ENCODE results near the gene NTM.
"Not testable (repeated sequence)": the region's sequence is repeated elsewhere in the genome, so short reads cannot be mapped to it uniquely, and the experiment has no call there.

Gene NTM

GRCh38 chr11:131907371-131907770 lies 537.0 kb downstream of the NTM start:
- DNase-seq (ENCODE audit: low read depth in 3 of 3, low spot score in 1 of 3), result no peak

GRCh38 chr11:131908316-131908715 lies 537.9 kb downstream of the NTM start:
- no peak for DNase-seq (ENCODE audit: low read depth in 3 of 3, low spot score in 1 of 3)

- DNase-seq (ENCODE audit: low read depth in 3 of 3, low spot score in 1 of 3), result no peak
Observed at GRCh38 chr11:131909426-131910177, 539.2 kb downstream of the NTM start.

GRCh38 chr11:131910178-131910522 lies 539.7 kb downstream of the NTM start:
- DNase-seq (ENCODE audit: low read depth in 3 of 3, low spot score in 1 of 3), result no peak

GRCh38 chr11:131910523-131911387 lies 540.3 kb downstream of the NTM start:
- DNase-seq (ENCODE audit: low read depth in 3 of 3, low spot score in 1 of 3), result no peak

DNA sequence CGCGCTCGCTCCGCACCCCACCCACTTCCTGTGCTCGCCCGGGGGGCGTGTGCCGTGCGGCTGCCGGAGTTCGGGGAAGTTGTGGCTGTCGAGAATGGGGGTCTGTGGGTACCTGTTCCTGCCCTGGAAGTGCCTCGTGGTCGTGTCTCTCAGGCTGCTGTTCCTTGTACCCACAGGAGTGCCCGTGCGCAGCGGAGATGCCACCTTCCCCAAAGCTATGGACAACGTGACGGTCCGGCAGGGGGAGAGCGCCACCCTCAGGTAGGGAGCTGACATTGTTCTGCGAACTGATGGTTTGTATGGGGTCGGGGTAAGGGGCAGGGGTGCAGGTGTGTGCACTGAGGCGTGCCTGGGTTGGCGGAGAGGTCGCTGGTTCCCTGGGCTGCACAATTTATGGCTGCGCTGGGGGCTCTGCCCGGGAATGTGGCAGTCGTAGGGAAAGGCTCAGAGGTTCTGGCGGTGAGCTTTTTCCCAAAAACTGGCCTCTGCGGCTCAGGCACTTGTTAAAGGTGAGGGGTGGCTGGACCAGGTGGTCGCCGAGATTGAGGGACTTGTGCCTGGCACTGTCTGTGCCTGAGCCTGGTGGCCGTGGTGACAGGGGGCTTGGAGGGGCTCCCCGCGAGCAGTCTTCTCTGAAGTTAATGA lies 541.1 kb downstream of the NTM start:
- DNase-seq (ENCODE audit: low read depth in 3 of 3, low spot score in 1 of 3), result not testable (repeated sequence)

DNA sequence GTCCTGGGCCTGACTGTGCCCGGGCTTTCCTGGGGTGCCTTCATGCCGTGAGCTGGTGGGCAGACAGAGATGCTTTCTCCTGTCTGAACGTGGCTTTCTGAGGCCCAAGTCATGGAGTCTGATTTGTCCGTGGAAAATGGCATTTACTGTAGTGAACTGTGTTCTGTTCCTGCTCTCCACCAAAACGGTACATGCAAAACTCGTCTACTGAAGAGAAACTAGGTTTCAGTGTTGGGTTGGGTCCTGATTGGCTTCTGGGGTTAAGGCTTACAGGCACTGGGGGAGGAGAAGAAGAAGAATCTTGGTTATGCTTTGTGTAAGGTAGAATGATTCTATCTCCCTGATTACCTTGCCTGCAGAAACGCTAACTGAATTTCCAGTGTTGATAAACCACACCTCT lies 541.7 kb downstream of the NTM start:
- DNase-seq (ENCODE audit: low read depth in 3 of 3, low spot score in 1 of 3), result no peak

- no peak for DNase-seq (ENCODE audit: low read depth in 3 of 3, low spot score in 1 of 3)
Observed at GRCh38 chr11:131913267-131913666, 542.9 kb downstream of the NTM start.

DNA sequence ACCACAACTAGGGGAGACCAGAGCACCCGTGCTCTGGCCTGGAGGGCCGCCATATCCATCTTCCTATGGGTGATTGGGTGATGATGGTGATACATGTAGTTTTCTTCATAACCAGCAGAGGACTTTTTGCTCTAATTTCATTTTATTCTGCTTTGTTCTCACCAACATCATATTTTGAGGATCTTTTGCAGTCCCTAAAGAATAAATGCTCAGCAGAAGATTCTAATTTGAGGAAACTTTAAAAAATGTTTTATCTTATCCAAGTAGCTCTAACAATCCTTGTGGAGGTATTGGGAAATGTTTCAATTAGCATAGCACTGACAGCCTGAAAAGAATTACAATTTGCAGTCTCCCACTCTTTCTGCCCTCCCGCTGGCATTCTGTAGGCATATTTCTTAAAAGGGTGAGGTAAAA lies 544.0 kb downstream of the NTM start:
- no peak for DNase-seq (ENCODE audit: low read depth in 3 of 3, low spot score in 1 of 3)

DNA sequence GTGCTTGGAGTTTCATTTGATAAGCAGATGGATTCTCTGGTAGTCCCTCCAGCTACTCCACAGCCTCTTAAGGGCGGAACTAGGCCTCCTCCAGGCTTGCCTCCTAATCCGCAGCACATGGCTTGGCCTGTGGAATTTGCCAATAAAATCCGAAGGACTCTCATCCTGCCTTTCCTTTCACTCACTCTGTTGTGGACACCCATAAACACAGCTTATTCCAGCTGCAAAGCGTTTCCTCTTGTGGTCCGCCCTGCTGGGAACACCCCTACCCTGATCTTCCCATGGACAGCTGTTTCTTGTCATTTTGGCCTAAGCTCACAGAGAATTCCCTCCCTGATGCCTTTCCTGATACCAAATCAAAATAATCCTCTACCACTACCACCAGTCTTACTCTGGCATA lies 546.2 kb downstream of the NTM start:
- DNase-seq (ENCODE audit: low read depth in 3 of 3, low spot score in 1 of 3), result no peak

DNA sequence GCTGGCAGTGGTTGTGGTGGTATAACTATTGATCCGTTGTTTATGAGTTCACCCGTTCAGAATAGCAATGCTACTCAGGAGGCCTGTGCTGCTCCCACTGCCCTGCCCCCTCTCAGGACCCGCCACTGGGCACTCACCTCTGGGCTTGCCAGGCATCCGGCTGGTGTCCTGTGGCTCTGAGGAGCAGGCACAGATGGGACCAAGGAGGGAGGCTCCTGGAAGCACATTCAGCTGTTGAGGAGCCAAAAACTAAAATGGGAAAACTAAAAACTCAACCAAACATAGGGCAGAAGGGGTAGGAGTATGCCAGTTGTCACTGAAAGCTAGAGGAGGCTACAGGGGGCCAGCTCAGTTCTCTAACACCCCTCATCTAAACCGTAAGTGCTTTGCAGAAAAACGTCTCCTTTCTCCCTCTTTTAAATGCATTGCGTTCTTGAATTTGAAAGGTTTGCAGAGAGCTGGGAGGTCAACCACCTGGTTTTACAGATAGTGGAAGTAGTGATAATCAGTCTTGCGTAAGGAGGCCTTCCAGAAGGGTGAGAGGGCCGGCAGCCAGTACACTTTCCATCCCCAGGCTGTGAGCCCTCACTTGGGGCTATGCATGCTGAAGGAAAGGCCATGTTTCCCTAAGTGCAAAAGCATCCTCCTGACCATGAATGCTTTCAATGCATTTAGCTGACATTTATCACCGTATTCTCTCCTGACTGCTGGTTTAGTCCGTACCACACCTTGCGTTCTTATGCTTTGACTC lies 547.4 kb downstream of the NTM start:
- no peak for DNase-seq (ENCODE audit: low read depth in 3 of 3, low spot score in 1 of 3)

DNA sequence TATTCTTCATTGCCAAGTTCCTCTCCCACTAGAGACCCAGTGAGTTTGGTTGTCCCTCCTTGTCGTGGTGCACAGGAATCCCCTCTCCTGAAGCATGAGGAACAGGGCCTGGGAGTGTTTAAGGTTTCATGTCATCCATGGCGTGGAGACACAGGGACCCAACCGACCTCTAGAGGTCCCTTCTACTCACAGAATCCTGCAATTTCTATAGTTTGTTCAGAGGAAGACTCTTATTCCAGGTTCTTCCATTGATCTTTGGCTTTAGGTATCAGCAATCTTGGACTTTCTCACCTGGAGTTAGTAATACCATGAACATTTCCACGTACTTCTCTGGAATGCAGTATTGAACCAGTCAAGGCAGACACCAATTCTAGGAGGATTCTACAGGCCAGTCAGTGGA lies 548.2 kb downstream of the NTM start:
- no peak for DNase-seq (ENCODE audit: low read depth in 3 of 3, low spot score in 1 of 3)

DNA sequence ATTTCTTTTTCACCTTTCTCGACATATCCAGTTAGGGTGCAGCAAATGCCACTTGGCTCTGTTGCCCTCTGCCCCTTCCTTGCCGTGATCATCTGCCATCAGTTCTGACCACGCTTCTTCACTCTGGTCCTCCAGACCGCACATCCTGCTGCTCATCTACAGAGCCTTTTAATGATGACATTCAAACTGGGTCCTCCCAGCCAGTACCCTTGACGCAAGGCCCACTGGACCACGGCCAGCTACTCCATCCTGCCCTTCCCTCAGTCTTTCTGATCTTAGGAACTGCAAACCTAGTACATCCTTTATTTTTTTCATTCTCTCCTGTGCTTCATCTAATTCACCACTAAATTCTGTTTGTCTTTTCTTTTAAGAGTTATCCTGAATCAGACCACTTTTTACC lies 551.8 kb downstream of the NTM start:
- no peak for DNase-seq (ENCODE audit: low read depth in 3 of 3, low spot score in 1 of 3)

DNA sequence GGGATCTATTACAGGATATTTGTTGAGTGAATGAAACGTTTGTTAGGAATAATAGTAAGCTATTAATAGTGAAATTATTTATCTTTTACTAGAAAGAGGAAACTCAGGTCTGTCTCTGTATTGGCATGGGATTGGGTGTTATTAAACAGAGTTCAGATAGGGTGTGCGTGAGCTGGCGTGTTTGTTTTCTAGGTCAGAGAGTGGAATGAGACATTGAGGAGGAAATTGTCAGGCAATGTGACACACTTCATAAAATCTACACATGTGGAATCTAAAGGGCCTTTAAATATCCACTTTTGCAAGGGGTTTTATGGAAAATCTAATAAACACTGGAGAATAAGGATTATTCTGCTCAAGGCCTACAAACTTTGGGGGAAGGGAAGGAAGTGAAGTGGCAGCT lies 552.9 kb downstream of the NTM start:
- no peak for DNase-seq (ENCODE audit: low read depth in 3 of 3, low spot score in 1 of 3)

- DNase-seq (ENCODE audit: low read depth in 3 of 3, low spot score in 1 of 3), result no peak
Observed at GRCh38 chr11:131924001-131924400, 553.6 kb downstream of the NTM start.

DNA sequence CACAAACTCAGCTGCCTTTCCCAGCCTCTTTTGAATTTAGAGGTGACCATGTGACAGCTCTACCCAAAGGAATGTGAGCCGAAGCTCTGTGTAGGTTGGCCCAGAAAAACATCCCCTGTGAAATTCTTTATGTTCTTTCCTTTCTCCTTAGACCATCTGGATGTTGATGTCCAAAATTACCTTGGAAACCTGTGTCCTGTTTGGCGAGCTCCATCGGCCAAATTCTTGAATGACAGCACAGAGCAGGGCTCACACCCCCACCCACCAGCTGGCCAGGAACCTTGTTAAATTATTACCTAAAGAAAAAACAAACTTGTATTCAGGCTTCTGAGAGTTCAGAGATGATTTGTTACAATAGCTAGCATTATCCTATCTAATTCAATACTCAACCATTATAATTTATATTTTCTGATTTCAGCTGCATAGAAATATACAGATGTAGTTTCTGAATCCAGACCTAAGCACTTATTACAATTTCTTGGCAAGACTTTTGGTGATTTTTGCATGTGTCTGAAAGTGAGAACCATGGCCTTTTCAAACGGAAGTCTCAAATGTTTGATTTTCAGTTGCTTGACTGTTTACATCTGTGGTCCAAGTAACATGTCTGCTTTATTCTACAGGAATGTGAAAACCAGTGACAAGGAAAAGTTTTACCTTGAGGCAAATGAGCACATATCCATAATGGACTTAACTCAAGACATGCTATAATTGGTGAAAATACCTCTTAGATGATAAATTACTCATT lies 554.2 kb downstream of the NTM start:
- DNase-seq (ENCODE audit: low read depth in 3 of 3, low spot score in 1 of 3), result no peak

DNA sequence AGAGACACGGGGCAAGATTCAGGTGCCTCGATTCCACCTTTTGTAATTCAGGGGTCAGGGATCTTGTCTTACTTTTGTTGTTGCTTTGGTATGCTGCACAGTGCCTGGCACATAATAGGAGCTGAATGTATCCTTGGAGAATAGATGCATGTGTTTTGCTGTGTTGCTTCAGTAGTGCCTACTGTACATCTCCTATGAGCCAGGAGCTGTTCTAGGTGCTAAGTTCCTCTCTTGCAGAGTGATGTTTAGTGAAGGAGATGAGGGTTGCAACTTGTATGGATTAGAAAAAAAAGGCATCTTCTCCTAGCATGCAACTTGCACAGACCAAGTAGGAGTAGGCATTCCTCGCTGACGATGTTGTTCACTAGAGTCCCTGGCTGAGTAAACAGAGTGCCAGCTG lies 555.4 kb downstream of the NTM start:
- no peak for DNase-seq (ENCODE audit: low read depth in 3 of 3, low spot score in 1 of 3)

DNA sequence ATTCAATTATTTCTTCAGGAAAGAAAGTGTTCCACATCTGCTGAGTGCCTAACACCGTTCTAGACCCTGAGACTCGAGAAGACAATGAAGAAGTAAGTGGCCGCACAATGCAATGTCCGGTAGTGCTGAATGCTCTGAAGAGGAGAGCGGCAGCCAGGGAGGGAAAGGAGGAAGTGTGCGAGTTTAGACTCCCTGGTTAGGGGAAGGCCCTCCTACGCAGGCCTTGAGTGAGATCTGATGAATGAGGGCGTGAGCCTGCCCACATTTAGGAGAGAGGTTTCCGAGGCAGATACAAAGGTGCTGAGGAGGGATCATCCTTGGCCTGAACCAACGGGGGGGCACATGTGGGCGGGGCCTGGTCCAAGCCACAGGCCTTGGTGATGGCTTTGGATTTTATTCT lies 558.6 kb downstream of the NTM start:
- no peak for DNase-seq (ENCODE audit: low read depth in 3 of 3, low spot score in 1 of 3)

GRCh38 chr11:131932584-131933325 lies 562.3 kb downstream of the NTM start:
- DNase-seq (ENCODE audit: low read depth in 3 of 3, low spot score in 1 of 3), result no peak

DNA sequence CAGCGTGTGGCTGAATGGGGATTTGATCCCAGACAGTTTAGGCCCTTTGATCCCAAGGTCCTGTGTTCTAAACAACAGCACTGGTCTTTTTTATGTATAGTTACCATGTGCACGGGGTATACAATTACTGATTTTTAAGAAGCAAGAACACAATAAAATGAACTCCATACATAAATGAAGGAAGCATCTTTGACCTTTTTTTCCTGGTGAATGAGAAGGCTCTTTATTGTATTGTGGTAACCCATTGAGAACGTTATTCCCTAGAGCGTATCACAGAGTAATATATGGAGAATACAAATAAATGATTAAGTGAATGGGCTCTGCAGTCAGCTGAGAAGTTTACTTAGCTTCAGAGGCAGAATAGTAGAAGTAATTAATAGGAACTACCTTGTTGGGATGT lies 563.6 kb downstream of the NTM start:
- no peak for DNase-seq (ENCODE audit: low read depth in 3 of 3, low spot score in 1 of 3)
